Type B pancreatic cell (in vitro differentiated cells): ENCODE results near the gene GBP2. TPM values are rescaled to one million over a fixed set of nuclear protein-coding genes. Genes with fewer than 3 reads are reported as not detected.
"Not testable (repeated sequence)": the region's sequence is repeated elsewhere in the genome, so short reads cannot be mapped to it uniquely, and the experiment has no call there.

Experiments used
- DNase-seq: peaks from one replicate; pipeline ENCODE4 v3.0.0; 2021; ENCODE audit warnings: mixed read lengths; ENCODE audit not compliant: unreplicated experiment; ENCODE audit errors: extremely low spot score
- H3K27ac Mint-ChIP-seq: 2 replicates; pipeline ENCODE4 v1.8.0; 2021; ENCODE audit warnings: mild to moderate bottlenecking, mixed read lengths
- H3K27me3 Mint-ChIP-seq: 2 replicates; pipeline ENCODE4 v1.8.0; 2021; ENCODE audit warnings: mixed read lengths
- H3K36me3 Mint-ChIP-seq: 2 replicates; pipeline ENCODE4 v1.8.0; 2021; ENCODE audit warnings: mixed read lengths
- H3K4me1 Mint-ChIP-seq: one replicate; pipeline ENCODE4 v1.8.0; 2021; ENCODE audit warnings: mixed read lengths; ENCODE audit not compliant: unreplicated experiment
- H3K4me3 Mint-ChIP-seq: 2 replicates; pipeline ENCODE4 v1.8.0; 2021; ENCODE audit warnings: mild to moderate bottlenecking, mixed read lengths
- H3K9me3 Mint-ChIP-seq: 2 replicates; pipeline ENCODE4 v1.8.0; 2021; ENCODE audit warnings: mixed read lengths
- CTCF ChIP-seq: fragments of 200-600 bp; sonication (generic); conservative IDR thresholded peaks from 2 replicates; pipeline ENCODE4 v1.5.0; 2021; ENCODE audit warnings: antibody characterized with exemption, mild to moderate bottlenecking
- total RNA-seq: library from RNA; stranded (reverse); gene quantifications from 2 replicates; pipeline ENCODE4 v1.2.1, GENCODE V29; 2021; ENCODE audit warnings: low replicate concordance

Gene GBP2
- total RNA-seq, 1 donor from 2014 or later, result 7.3 TPM

- Mint-ChIP-seq H3K4me1 (no peaks in the 10 kb centered on the region), H3K9me3 (peaks cover 3% of the 10 kb centered on the region), H3K4me3 (no peak overlapping the region), H3K27ac (no peak overlapping the region), H3K27me3 (peaks cover 8% of the 10 kb centered on the region), H3K36me3 (no peaks in the 10 kb centered on the region)
- no peak for TF ChIP-seq CTCF
- no peak for DNase-seq
Observed at GRCh38 chr1:89133747-89134146, 7.8 kb upstream of the GBP2 start.

GRCh38 chr1:89130716-89131115, 4.8 kb upstream of the GBP2 start:
- Mint-ChIP-seq H3K36me3 (no peaks in the 10 kb centered on the region), H3K4me1 (peaks cover 4% of the 10 kb centered on the region), H3K27ac (no peak overlapping the region), H3K4me3 (no peak overlapping the region), H3K27me3 (peaks cover 4% of the 10 kb centered on the region), H3K9me3 (no peaks in the 10 kb centered on the region)
- no peak for TF ChIP-seq CTCF
- no peak for DNase-seq

- no peak overlapping the region for H3K27ac Mint-ChIP-seq
- peaks cover 4% of the 10 kb centered on the region for H3K27me3 Mint-ChIP-seq
Observed at GRCh38 chr1:89129911-89130310, 4.0 kb upstream of the GBP2 start.

GRCh38 chr1:89128003-89128458, 2.1 kb upstream of the GBP2 start:
- H3K36me3 Mint-ChIP-seq, DNase-seq, H3K9me3 Mint-ChIP-seq, H3K27ac Mint-ChIP-seq, H3K4me3 Mint-ChIP-seq, H3K27me3 Mint-ChIP-seq: not testable (repeated sequence)
- H3K4me1 Mint-ChIP-seq, result peaks cover 11% of the 10 kb centered on the region

More at GRCh38 chr1:89129911-89130310, 4.0 kb upstream of the GBP2 start:
- TF ChIP-seq CTCF, result no peak
- Mint-ChIP-seq H3K4me3 (no peak overlapping the region), H3K4me1 (peaks cover 11% of the 10 kb centered on the region), H3K36me3 (no peaks in the 10 kb centered on the region), H3K9me3 (no peaks in the 10 kb centered on the region)
- DNase-seq, result no peak

GRCh38 chr1:89126602-89127565, 970 bp upstream of the GBP2 start:
- not testable (repeated sequence) for H3K36me3 Mint-ChIP-seq, H3K27me3 Mint-ChIP-seq, H3K9me3 Mint-ChIP-seq, H3K4me3 Mint-ChIP-seq, DNase-seq, H3K27ac Mint-ChIP-seq
- peaks cover 11% of the 10 kb centered on the region for H3K4me1 Mint-ChIP-seq

- peaks cover 11% of the 10 kb centered on the region for H3K4me1 Mint-ChIP-seq
- DNase-seq, result no peak
- H3K27me3 Mint-ChIP-seq, result no peaks in the 10 kb centered on the region
- no peak for TF ChIP-seq CTCF
- H3K9me3 Mint-ChIP-seq, result no peaks in the 10 kb centered on the region
- no peaks in the 10 kb centered on the region for H3K36me3 Mint-ChIP-seq
- H3K4me3 Mint-ChIP-seq, result peak overlapping the region; percentile 84
- H3K27ac Mint-ChIP-seq, result peak overlapping the region; percentile 92
Observed at GRCh38 chr1:89125240-89125912, 538 bp downstream of the GBP2 start.
